Right ventricle myocardium superior (tissue), 1 donor: ENCODE measurements around the gene SMIM7. TPM values are rescaled to one million over a fixed set of nuclear protein-coding genes. Genes with fewer than 3 reads are reported as not detected.
A peak's percentile ranks its signal among the peaks of the same experiment; 100 is the strongest.
"Not testable (repeated sequence)": the region's sequence is repeated elsewhere in the genome, so short reads cannot be mapped to it uniquely, and the experiment has no call there.

Experiments used
- ATAC-seq: fragments of 200-7000 bp; cut with Tn5 transposase; one replicate; pipeline ENCODE4 v1.9.1; 2020; ENCODE audit warnings: mild to moderate bottlenecking; ENCODE audit not compliant: poor library complexity
- DNase-seq: peaks from one replicate; pipeline ENCODE4 v3.0.0-alpha.2; 2020
- intact Hi-C: fragments of 100-400 bp; cut with DNase I; formaldehyde crosslinking; loops from one replicate; pipeline ENCODE4 v1.11.2; 2022
- long read RNA-seq: library from polyadenylated mRNA; unstranded; transcript quantifications from one replicate; pipeline ENCODE4 v2.0.0, GENCODE V29; 2021
- total RNA-seq: library from RNA; stranded (reverse); fragmentation: NEBNext Ultra II Directional; extraction: Animal tissue kit (Norgen Biotek cat#: 25700); gene quantifications from one replicate; pipeline ENCODE4 v1.2.1, GENCODE V29; 2021
- donor health status: DM: no; HTN: yes; CAD: no; lungs with severe emphysema.

SMIM7 gene
- total RNA-seq, result 27.5 TPM
- long read RNA-seq, transcript SMIM7-208 (5 exons, 2,776 nt), result major isoform, 25 of 44 reads
- long read RNA-seq, partial matches to known transcripts, result 1 of 44 reads
- long read RNA-seq, other reads (novel, unspliced or antisense), result 4 of 44 reads

GRCh38 chr19:16659832-16660708, at the start of gene SMIM7:
TSS of gene SMIM7 (minus strand) at chr19:16660144. CDS start at chr19:16660110, 34 bp downstream.
- intact Hi-C loops, result no loop called here
- ATAC-seq (peak; percentile 96), DNase-seq (peak; percentile 99)

GRCh38 chr19:16703677-16704076, 43.7 kb upstream of the SMIM7 start:
- DNase-seq (no peak), ATAC-seq (no peak)
- intact Hi-C loops, result no loop called here

GRCh38 chr19:16702123-16702522, 42.2 kb upstream of the SMIM7 start:
- intact Hi-C loops, result no loop called here
- ATAC-seq, result peak; percentile 83
- DNase-seq, result peak; percentile 54

- intact Hi-C loops, result no loop called here
- peak; percentile 83 for ATAC-seq
- peak; percentile 71 for DNase-seq
Observed at GRCh38 chr19:16698914-16699313, 39.0 kb upstream of the SMIM7 start.

- intact Hi-C loops, result no loop called here
- DNase-seq (no peak), ATAC-seq (no peak)
Observed at GRCh38 chr19:16688084-16688483, 28.1 kb upstream of the SMIM7 start.

- ATAC-seq, result no peak
- DNase-seq, result no peak
- intact Hi-C loops, result no loop called here
Observed at GRCh38 chr19:16684216-16684615, 24.3 kb upstream of the SMIM7 start.

GRCh38 chr19:16682539-16682938, 22.6 kb upstream of the SMIM7 start:
- intact Hi-C loops, result no loop called here
- no peak for DNase-seq

GRCh38 chr19:16679811-16680210, 19.9 kb upstream of the SMIM7 start:
- intact Hi-C loops, result no loop called here
- DNase-seq (no peak), ATAC-seq (no peak)

More at GRCh38 chr19:16682539-16682938, 22.6 kb upstream of the SMIM7 start:
- ATAC-seq, result no peak

- ATAC-seq, result no peak
- no peak for DNase-seq
- intact Hi-C loops, result no loop called here
Observed at GRCh38 chr19:16678498-16678897, 18.6 kb upstream of the SMIM7 start.

- no peak for DNase-seq
- intact Hi-C loops, result no loop called here
- ATAC-seq, result no peak
Observed at GRCh38 chr19:16677055-16677454, 17.1 kb upstream of the SMIM7 start.

GRCh38 chr19:16676101-16676798, 16.3 kb upstream of the SMIM7 start:
- no peak for DNase-seq
- ATAC-seq, result no peak
- intact Hi-C loops, result no loop called here

- DNase-seq, ATAC-seq, intact Hi-C loops: not testable (repeated sequence)
Observed at GRCh38 chr19:16673839-16674238, 13.9 kb upstream of the SMIM7 start.

GRCh38 chr19:16673231-16673630, 13.3 kb upstream of the SMIM7 start:
- DNase-seq (no peak), ATAC-seq (no peak)
- intact Hi-C loops, result no loop called here

- DNase-seq, result peak; percentile 61
- intact Hi-C loops, result no loop called here
- ATAC-seq, result peak; percentile 94
Observed at GRCh38 chr19:16671652-16672274, 11.8 kb upstream of the SMIM7 start.

GRCh38 chr19:16670291-16670690, 10.3 kb upstream of the SMIM7 start:
- intact Hi-C loops, result no loop called here
- ATAC-seq (no peak), DNase-seq (no peak)

GRCh38 chr19:16668702-16669101, 8.8 kb upstream of the SMIM7 start:
- intact Hi-C loops, DNase-seq, ATAC-seq: not testable (repeated sequence)

- ATAC-seq, result no peak
Observed at GRCh38 chr19:16668176-16668575, 8.2 kb upstream of the SMIM7 start.

GRCh38 chr19:16661480-16662034, 1.6 kb upstream of the SMIM7 start:
- ATAC-seq (peak; percentile 14), DNase-seq (peak; percentile 78)
- intact Hi-C loops, result no loop called here

More at GRCh38 chr19:16668176-16668575, 8.2 kb upstream of the SMIM7 start:
- intact Hi-C loops, result no loop called here
- DNase-seq, result no peak
